Chondrocyte (in vitro differentiated cells): ENCODE results near the gene RARB. TPM values are rescaled to one million over a fixed set of nuclear protein-coding genes. Genes with fewer than 3 reads are reported as not detected.

Source experiments
- DNase-seq: peaks from one replicate; pipeline ENCODE4 v3.0.0; 2021; ENCODE audit warnings: mixed read lengths, low spot score
- H3K27ac Mint-ChIP-seq: one replicate; pipeline ENCODE4 v1.8.0; 2021; ENCODE audit warnings: mild to moderate bottlenecking, moderate library complexity, mixed read lengths; ENCODE audit not compliant: unreplicated experiment
- H3K27me3 Mint-ChIP-seq: 2 replicates; pipeline ENCODE4 v1.8.0; 2021; ENCODE audit warnings: low read depth, mixed read lengths
- H3K36me3 Mint-ChIP-seq: 2 replicates; pipeline ENCODE4 v1.8.0; 2021; ENCODE audit warnings: low read depth, mixed read lengths
- H3K4me1 Mint-ChIP-seq: 2 replicates; pipeline ENCODE4 v1.8.0; 2021; ENCODE audit warnings: low read depth, mild to moderate bottlenecking, mixed read lengths
- H3K4me3 Mint-ChIP-seq: one replicate; pipeline ENCODE4 v1.8.0; 2021; ENCODE audit warnings: mild to moderate bottlenecking, moderate library complexity, mixed read lengths; ENCODE audit not compliant: unreplicated experiment
- H3K9me3 Mint-ChIP-seq: 2 replicates; pipeline ENCODE4 v1.8.0; 2021; ENCODE audit warnings: low read depth, mixed read lengths
- total RNA-seq: library from RNA; stranded (reverse); gene quantifications from 3 replicates; pipeline ENCODE4 v1.2.1, GENCODE V29; 2021
- TF ChIP-seq, protein P1 (sequence below): fragments of 200-600 bp; sonication (generic); IDR thresholded peaks from 2 replicates; pipeline ENCODE4 v1.5.0; 2021; ENCODE audit warnings: antibody characterized with exemption, mild to moderate bottlenecking, moderate library complexity

The RARB gene
- total RNA-seq, 1 donor from 2014 or later = 5.9 TPM

DNA sequence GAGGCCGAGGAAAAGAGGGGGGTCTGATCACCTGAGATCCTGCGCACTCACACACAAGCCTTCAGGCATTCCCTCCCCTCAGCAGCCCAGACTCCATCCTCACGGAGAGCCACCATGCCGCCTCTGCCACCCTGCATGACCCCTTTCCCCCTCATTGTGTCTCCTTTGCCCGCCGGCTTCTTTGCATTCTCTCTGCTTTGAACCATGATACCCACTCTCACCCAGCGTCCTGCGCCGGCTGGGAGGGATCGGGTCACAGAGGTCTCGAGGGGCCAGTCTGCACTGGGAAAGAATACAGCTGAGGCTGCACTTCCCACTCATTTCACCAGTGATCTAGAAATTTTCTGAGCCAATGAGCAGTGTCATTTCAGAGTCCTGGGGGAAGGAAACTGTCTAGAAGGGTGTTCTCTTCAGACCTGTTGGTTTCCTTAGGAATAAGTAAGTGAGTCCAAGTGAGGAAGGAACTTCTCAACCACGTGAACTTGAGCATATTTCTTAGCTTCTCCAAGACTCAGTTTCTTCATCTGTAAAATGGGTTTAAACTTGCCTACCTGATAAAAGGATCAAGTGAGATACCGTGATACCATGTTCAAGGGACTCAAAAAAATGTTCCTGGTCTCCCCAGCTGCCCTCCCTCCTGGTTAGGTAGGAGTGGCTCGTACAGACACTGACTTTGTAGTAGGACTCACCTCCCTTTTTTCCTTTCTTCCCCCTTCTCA lies 139.9 kb downstream of the RARB start:
- DNase-seq = no peak
- Mint-ChIP-seq H3K27ac (no peak overlapping the region), H3K4me1 (peaks cover 31% of the 10 kb centered on the region), H3K27me3 (no peaks in the 10 kb centered on the region), H3K4me3 (no peak overlapping the region), H3K36me3 (peaks cover 1% of the 10 kb centered on the region), H3K9me3 (no peaks in the 10 kb centered on the region)
- TF ChIP-seq, protein P1, sequence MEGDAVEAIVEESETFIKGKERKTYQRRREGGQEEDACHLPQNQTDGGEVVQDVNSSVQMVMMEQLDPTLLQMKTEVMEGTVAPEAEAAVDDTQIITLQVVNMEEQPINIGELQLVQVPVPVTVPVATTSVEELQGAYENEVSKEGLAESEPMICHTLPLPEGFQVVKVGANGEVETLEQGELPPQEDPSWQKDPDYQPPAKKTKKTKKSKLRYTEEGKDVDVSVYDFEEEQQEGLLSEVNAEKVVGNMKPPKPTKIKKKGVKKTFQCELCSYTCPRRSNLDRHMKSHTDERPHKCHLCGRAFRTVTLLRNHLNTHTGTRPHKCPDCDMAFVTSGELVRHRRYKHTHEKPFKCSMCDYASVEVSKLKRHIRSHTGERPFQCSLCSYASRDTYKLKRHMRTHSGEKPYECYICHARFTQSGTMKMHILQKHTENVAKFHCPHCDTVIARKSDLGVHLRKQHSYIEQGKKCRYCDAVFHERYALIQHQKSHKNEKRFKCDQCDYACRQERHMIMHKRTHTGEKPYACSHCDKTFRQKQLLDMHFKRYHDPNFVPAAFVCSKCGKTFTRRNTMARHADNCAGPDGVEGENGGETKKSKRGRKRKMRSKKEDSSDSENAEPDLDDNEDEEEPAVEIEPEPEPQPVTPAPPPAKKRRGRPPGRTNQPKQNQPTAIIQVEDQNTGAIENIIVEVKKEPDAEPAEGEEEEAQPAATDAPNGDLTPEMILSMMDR = no peak

DNA sequence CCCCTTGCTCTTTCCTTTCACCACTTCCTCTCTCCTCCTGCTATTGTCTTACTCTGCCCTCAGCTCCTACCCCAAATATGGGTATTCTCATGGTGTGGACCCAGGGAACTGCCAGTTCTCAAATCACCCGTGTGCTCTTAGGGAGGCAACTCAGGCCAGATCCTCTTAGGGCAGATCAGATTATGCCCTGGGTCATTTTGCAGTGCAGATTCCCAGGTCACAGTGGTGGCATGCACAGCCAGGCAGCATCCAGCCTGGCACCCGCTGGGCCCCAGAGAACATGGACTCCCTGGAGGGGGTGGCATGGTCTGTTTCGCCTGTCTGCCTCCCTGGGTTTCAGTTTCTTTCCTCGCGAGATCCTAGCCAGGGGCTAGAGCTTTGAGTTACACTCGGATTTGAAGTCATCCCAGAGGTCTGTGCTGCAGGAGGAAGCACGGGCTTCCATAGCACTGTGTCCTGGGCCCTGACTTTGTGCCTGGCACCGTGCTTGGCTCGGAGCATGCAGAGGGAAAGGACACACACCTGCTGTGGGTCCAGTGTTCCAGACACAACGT lies 140.5 kb downstream of the RARB start:
- no peak for DNase-seq
- Mint-ChIP-seq H3K4me3 (no peak overlapping the region), H3K36me3 (peaks cover 1% of the 10 kb centered on the region), H3K9me3 (no peaks in the 10 kb centered on the region), H3K27me3 (no peaks in the 10 kb centered on the region), H3K4me1 (peaks cover 37% of the 10 kb centered on the region), H3K27ac (no peak overlapping the region)
- TF ChIP-seq, protein P1 = no peak

DNA sequence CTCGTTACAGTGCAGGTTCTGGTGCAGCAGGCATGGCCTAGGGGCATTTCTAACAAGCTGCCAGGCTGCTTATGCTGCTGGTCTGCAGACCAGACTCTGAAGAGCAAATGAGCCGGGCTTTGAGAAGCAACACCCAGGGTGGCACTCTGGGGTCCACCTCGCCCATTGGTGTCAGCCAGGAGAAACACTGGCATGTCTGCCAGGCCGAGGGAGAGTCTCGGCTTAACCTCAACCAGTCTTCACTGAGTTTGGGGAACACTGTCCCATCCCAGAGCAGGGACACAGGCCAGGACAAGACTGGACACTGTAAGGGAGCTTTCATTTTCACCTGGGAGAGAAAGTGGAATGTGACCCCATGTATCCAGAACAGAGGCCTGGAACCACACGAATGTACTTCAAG lies 143.2 kb downstream of the RARB start:
- H3K27ac Mint-ChIP-seq = no peak overlapping the region

DNA sequence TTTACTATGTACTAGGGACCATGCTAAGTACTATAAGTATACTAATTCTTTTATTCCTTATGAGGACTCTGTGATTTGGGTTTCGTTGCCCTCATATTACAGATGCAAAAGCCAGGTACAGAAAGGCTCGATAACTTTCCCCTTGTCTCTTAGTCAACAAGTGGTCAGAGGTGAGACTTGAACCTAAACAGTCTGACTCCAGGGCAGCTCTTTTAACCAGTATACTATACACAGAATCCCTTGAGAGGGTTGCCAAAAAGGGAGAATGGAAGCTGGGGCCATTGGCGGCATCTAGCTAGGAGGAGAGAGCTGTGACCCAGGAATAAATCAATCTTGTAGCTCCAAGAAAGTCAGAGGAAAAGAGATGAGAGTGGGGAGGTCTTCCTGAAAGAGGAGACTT lies 144.3 kb downstream of the RARB start:
- no peak for DNase-seq
- TF ChIP-seq, protein P1 = no peak
- Mint-ChIP-seq H3K27me3 (no peaks in the 10 kb centered on the region), H3K4me3 (no peak overlapping the region), H3K36me3 (peaks cover 1% of the 10 kb centered on the region), H3K27ac (peak overlapping the region; percentile 92), H3K4me1 (peaks cover 55% of the 10 kb centered on the region), H3K9me3 (no peaks in the 10 kb centered on the region)

More for the DNA sequence above, 143.2 kb downstream of the RARB start:
- TF ChIP-seq, protein P1 = no peak
- Mint-ChIP-seq H3K36me3 (peaks cover 1% of the 10 kb centered on the region), H3K9me3 (no peaks in the 10 kb centered on the region), H3K27me3 (no peaks in the 10 kb centered on the region), H3K4me1 (peaks cover 55% of the 10 kb centered on the region), H3K4me3 (no peak overlapping the region)
- DNase-seq = no peak

- Mint-ChIP-seq H3K27ac (peak overlapping the region; percentile 92), H3K27me3 (no peaks in the 10 kb centered on the region), H3K36me3 (peaks cover 1% of the 10 kb centered on the region), H3K4me3 (peak overlapping the region; percentile 20), H3K9me3 (no peaks in the 10 kb centered on the region), H3K4me1 (peaks cover 55% of the 10 kb centered on the region)
- DNase-seq = no peak
- TF ChIP-seq, protein P1 = no peak
These were observed 144.9 kb downstream of the RARB start for GRCh38 chr3:25572919-25573385.
